Endometrium (tissue), 2 donors: ENCODE measurements around the gene DNAJC28.
"Not testable (repeated sequence)": the region's sequence is repeated elsewhere in the genome, so short reads cannot be mapped to it uniquely, and the experiment has no call there.

Experiments used
- FAIRE-seq: peaks from 2 replicates; lab custom pipeline; 2012; peaks lifted over from hg19 to GRCh38; lab: Jason Lieb, UNC
- donor health status: control.
- donor health status: control.

DNAJC28 gene

GRCh38 chr21:33491373-33492102 lies at the start of gene DNAJC28:
TSS of gene DNAJC28 (minus strand) at chr21:33491716. CDS start at chr21:33489393, 2,323 bp downstream.
- peak; percentile 37 for FAIRE-seq

- no peak for FAIRE-seq
Observed at GRCh38 chr21:33541105-33541711, 49.7 kb upstream of the DNAJC28 start.

GRCh38 chr21:33540711-33541104 lies 49.2 kb upstream of the DNAJC28 start:
- FAIRE-seq, result no peak

- no peak for FAIRE-seq
Observed at GRCh38 chr21:33539616-33540015, 48.1 kb upstream of the DNAJC28 start.

GRCh38 chr21:33537212-33537611 lies 45.7 kb upstream of the DNAJC28 start:
- FAIRE-seq, result no peak

- no peak for FAIRE-seq
Observed at GRCh38 chr21:33531007-33531406, 39.5 kb upstream of the DNAJC28 start.

GRCh38 chr21:33522953-33523349 lies 31.4 kb upstream of the DNAJC28 start:
- no peak for FAIRE-seq

GRCh38 chr21:33522297-33522952 lies 30.9 kb upstream of the DNAJC28 start:
- no peak for FAIRE-seq

GRCh38 chr21:33518899-33519298 lies 27.4 kb upstream of the DNAJC28 start:
- no peak for FAIRE-seq

- FAIRE-seq, result no peak
Observed at GRCh38 chr21:33514229-33514628, 22.7 kb upstream of the DNAJC28 start.

- FAIRE-seq, result no peak
Observed at GRCh38 chr21:33512481-33512880, 21.0 kb upstream of the DNAJC28 start.

- no peak for FAIRE-seq
Observed at GRCh38 chr21:33511639-33512038, 20.1 kb upstream of the DNAJC28 start.

- FAIRE-seq, result no peak
Observed at GRCh38 chr21:33510826-33511225, 19.3 kb upstream of the DNAJC28 start.

- not testable (repeated sequence) for FAIRE-seq
Observed at GRCh38 chr21:33507003-33507402, 15.5 kb upstream of the DNAJC28 start.

- FAIRE-seq, result no peak
Observed at GRCh38 chr21:33505833-33506232, 14.3 kb upstream of the DNAJC28 start.

- no peak for FAIRE-seq
Observed at GRCh38 chr21:33496345-33496744, 4.8 kb upstream of the DNAJC28 start.

GRCh38 chr21:33495743-33496142 lies 4.2 kb upstream of the DNAJC28 start:
- no peak for FAIRE-seq

GRCh38 chr21:33493756-33494155 lies 2.2 kb upstream of the DNAJC28 start:
- FAIRE-seq, result no peak

GRCh38 chr21:33492571-33492970 lies 1.1 kb upstream of the DNAJC28 start:
- no peak for FAIRE-seq

GRCh38 chr21:33490991-33491372 lies 534 bp downstream of the DNAJC28 start:
- FAIRE-seq, result no peak

- FAIRE-seq, result no peak
Observed at GRCh38 chr21:33488936-33489335, 2.6 kb downstream of the DNAJC28 start.

- no peak for FAIRE-seq
Observed at GRCh38 chr21:33487996-33488395, 3.5 kb downstream of the DNAJC28 start.

GRCh38 chr21:33481314-33481943 lies 10.1 kb downstream of the DNAJC28 start:
- no peak for FAIRE-seq
